Endometrial microvascular endothelial cells (primary cell): Measurements from ENCODE around the gene TBC1D12. TPM values are rescaled to one million over a fixed set of nuclear protein-coding genes. Genes with fewer than 3 reads are reported as not detected.
"Not testable (repeated sequence)": the region's sequence is repeated elsewhere in the genome, so short reads cannot be mapped to it uniquely, and the experiment has no call there.

Source experiments
- in situ Hi-C: cut with HindIII; loops from 2 replicates; pipeline ENCODE4 v1.10.0; 2017; ENCODE audit warnings: low sequenced_read_pairs, low pct_unique_long_range_greater_than_20kb; ENCODE audit errors: inconsistent ontology term
- total RNA-seq: library from RNA; depleted of rRNA; stranded (reverse); fragments of >200 nt; gene quantifications from one replicate; pipeline ENCODE4 v1.2.3, GENCODE V29; 2015; ENCODE audit errors: inconsistent ontology term

TBC1D12 gene
- total RNA-seq, 1 donor from 2014 or later, result 5.1 TPM

GRCh38 chr10:94496010-94496409, 93.7 kb downstream of the TBC1D12 start:
- in situ Hi-C loops, result no loop called here

- in situ Hi-C loops, result no loop called here
Observed at GRCh38 chr10:94496646-94497045, 94.3 kb downstream of the TBC1D12 start.

GRCh38 chr10:94500063-94500462, 97.7 kb downstream of the TBC1D12 start:
- in situ Hi-C loops, result no loop called here

GRCh38 chr10:94521276-94522250, 119.2 kb downstream of the TBC1D12 start:
- in situ Hi-C loops, result no loop called here

GRCh38 chr10:94524146-94524545, 121.8 kb downstream of the TBC1D12 start:
- in situ Hi-C loops, result no loop called here

- in situ Hi-C loops, result no loop called here
Observed at GRCh38 chr10:94524711-94525110, 122.4 kb downstream of the TBC1D12 start.

- in situ Hi-C loops, result not testable (repeated sequence)
Observed at GRCh38 chr10:94531550-94531949, 129.2 kb downstream of the TBC1D12 start.

GRCh38 chr10:94533027-94533426, 130.7 kb downstream of the TBC1D12 start:
- in situ Hi-C loops, result no loop called here

- in situ Hi-C loops, result not testable (repeated sequence)
Observed at GRCh38 chr10:94542282-94542681, 139.9 kb downstream of the TBC1D12 start.

- in situ Hi-C loops, result no loop called here
Observed at GRCh38 chr10:94545391-94546048, 143.2 kb downstream of the TBC1D12 start, which contains the start of gene HELLS. Gene HELLS, plus strand, starts transcription at chr10:94545788. Its CDS starts 134 bp downstream, at chr10:94545922.

GRCh38 chr10:94546049-94546900, 143.9 kb downstream of the TBC1D12 start:
- in situ Hi-C loops, result no loop called here

- in situ Hi-C loops, result no loop called here
Observed at GRCh38 chr10:94546901-94547185, 144.5 kb downstream of the TBC1D12 start.

GRCh38 chr10:94549221-94549620, 146.9 kb downstream of the TBC1D12 start:
- in situ Hi-C loops, result no loop called here

- in situ Hi-C loops, result not testable (repeated sequence)
Observed at GRCh38 chr10:94567714-94568307, 165.5 kb downstream of the TBC1D12 start.

GRCh38 chr10:94571081-94571480, 168.7 kb downstream of the TBC1D12 start:
- in situ Hi-C loops, result no loop called here

GRCh38 chr10:94571528-94571927, 169.2 kb downstream of the TBC1D12 start:
- in situ Hi-C loops, result no loop called here

GRCh38 chr10:94578790-94579189, 176.4 kb downstream of the TBC1D12 start:
- in situ Hi-C loops, result no loop called here

- in situ Hi-C loops, result no loop called here
Observed at GRCh38 chr10:94583124-94583523, 180.8 kb downstream of the TBC1D12 start.
